Measurements from ENCODE around the gene SCOC. TPM values are rescaled to one million over a fixed set of nuclear protein-coding genes. Genes with fewer than 3 reads are reported as not detected.

SCOC gene
- total RNA-seq, 1 donor from 2014 or later: 55.8 TPM

DNA sequence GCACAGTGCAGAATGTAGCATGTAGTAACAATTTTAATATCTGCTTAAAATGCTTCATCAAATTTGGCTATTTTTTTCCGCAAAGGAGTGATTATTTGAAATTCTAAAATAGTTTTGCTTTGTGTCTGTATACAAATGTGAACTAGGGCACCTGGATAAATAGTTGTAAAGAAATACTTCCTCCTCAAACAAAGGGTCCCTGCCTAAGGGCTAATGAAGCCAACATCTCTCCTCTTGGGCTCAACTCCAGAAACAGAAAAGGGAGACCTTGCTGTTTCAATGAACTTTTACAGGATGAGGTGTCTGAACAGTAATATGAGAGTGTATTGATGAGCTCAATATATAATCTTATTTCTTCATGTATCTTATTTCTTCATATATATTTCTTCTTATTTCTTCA is 30.8 kb upstream of the SCOC start:
- Mint-ChIP-seq H3K9me3 (ENCODE audit: unreplicated experiment) (no peaks in the 10 kb centered on the region), H3K27ac (ENCODE audit: unreplicated experiment) (no peak overlapping the region), H3K4me3 (ENCODE audit: unreplicated experiment) (no peak overlapping the region), H3K4me1 (ENCODE audit: low read depth, unreplicated experiment) (no peaks in the 10 kb centered on the region), H3K36me3 (ENCODE audit: unreplicated experiment) (no peaks in the 10 kb centered on the region), H3K27me3 (ENCODE audit: unreplicated experiment) (peaks cover 3% of the 10 kb centered on the region)
- no peak for DNase-seq
- TF ChIP-seq, protein P1, sequence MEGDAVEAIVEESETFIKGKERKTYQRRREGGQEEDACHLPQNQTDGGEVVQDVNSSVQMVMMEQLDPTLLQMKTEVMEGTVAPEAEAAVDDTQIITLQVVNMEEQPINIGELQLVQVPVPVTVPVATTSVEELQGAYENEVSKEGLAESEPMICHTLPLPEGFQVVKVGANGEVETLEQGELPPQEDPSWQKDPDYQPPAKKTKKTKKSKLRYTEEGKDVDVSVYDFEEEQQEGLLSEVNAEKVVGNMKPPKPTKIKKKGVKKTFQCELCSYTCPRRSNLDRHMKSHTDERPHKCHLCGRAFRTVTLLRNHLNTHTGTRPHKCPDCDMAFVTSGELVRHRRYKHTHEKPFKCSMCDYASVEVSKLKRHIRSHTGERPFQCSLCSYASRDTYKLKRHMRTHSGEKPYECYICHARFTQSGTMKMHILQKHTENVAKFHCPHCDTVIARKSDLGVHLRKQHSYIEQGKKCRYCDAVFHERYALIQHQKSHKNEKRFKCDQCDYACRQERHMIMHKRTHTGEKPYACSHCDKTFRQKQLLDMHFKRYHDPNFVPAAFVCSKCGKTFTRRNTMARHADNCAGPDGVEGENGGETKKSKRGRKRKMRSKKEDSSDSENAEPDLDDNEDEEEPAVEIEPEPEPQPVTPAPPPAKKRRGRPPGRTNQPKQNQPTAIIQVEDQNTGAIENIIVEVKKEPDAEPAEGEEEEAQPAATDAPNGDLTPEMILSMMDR (IDR thresholded peaks at IDR 0.05; ENCODE audit: partially characterized antibody, unreplicated experiment): no peak

- DNase-seq: no peak
- Mint-ChIP-seq H3K36me3 (ENCODE audit: unreplicated experiment) (no peaks in the 10 kb centered on the region), H3K9me3 (ENCODE audit: unreplicated experiment) (no peaks in the 10 kb centered on the region), H3K27me3 (ENCODE audit: unreplicated experiment) (peaks cover 3% of the 10 kb centered on the region), H3K4me1 (ENCODE audit: low read depth, unreplicated experiment) (no peaks in the 10 kb centered on the region), H3K4me3 (ENCODE audit: unreplicated experiment) (no peak overlapping the region), H3K27ac (ENCODE audit: unreplicated experiment) (no peak overlapping the region)
- TF ChIP-seq, protein P1 (IDR thresholded peaks at IDR 0.05; ENCODE audit: partially characterized antibody, unreplicated experiment): no peak
Observed at GRCh38 chr4:140343303-140343702, 30.1 kb upstream of the SCOC start.

DNA sequence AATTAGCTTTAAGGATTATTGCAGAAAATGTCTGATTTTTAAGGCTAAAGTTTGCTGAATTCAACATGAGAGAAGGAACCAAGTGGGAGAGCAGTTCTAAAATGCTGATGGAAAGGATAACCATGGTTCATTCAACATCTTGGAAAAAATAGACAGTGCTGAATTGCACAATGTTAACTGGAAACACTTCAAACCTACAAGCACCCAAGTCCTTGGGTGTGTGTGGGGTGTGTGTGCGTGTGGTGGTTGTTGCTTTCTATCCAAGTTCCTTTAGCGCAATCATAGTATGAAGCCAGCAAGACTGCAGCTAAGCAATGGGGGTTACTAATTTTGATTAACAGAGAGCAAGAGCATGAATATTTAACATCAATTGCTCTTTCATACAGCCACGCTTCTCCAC is 29.3 kb upstream of the SCOC start:
- Mint-ChIP-seq H3K27me3 (ENCODE audit: unreplicated experiment) (peaks cover 3% of the 10 kb centered on the region), H3K36me3 (ENCODE audit: unreplicated experiment) (no peaks in the 10 kb centered on the region), H3K27ac (ENCODE audit: unreplicated experiment) (no peak overlapping the region), H3K4me1 (ENCODE audit: low read depth, unreplicated experiment) (peaks cover 3% of the 10 kb centered on the region), H3K4me3 (ENCODE audit: unreplicated experiment) (no peak overlapping the region), H3K9me3 (ENCODE audit: unreplicated experiment) (no peaks in the 10 kb centered on the region)
- TF ChIP-seq, protein P1 (IDR thresholded peaks at IDR 0.05; ENCODE audit: partially characterized antibody, unreplicated experiment): no peak
- no peak for DNase-seq

GRCh38 chr4:140344621-140345020 is 28.8 kb upstream of the SCOC start:
- Mint-ChIP-seq H3K4me1 (ENCODE audit: low read depth, unreplicated experiment) (peaks cover 7% of the 10 kb centered on the region), H3K27me3 (ENCODE audit: unreplicated experiment) (peaks cover 5% of the 10 kb centered on the region)
- no peak for DNase-seq

DNA sequence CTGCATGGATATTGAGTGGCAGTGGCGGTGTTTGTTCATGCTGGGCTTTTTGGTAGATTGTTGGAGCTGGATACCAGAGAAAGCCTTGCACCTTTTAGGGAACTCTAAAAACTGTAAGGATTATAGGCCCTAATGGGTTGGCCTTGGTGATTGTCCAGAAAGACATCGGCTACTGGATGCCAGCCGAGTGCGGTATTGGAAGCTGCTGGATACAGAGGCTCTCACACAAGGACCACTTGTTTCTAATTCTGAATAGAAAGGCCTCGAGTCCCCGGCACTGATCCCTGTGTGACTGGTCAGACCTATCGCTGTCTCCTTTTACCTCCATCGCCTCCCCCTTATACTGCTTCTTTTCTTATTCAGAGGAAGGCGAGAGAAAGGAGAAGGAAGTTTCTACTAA is 27.3 kb upstream of the SCOC start:
- Mint-ChIP-seq H3K27me3 (ENCODE audit: unreplicated experiment) (peaks cover 7% of the 10 kb centered on the region), H3K4me3 (ENCODE audit: unreplicated experiment) (no peak overlapping the region), H3K27ac (ENCODE audit: unreplicated experiment) (no peak overlapping the region), H3K36me3 (ENCODE audit: unreplicated experiment) (no peaks in the 10 kb centered on the region), H3K9me3 (ENCODE audit: unreplicated experiment) (no peaks in the 10 kb centered on the region), H3K4me1 (ENCODE audit: low read depth, unreplicated experiment) (peaks cover 13% of the 10 kb centered on the region)
- DNase-seq: no peak
- TF ChIP-seq, protein P1 (IDR thresholded peaks at IDR 0.05; ENCODE audit: partially characterized antibody, unreplicated experiment): no peak

More at GRCh38 chr4:140344621-140345020, 28.8 kb upstream of the SCOC start:
- Mint-ChIP-seq H3K9me3 (ENCODE audit: unreplicated experiment) (no peaks in the 10 kb centered on the region), H3K36me3 (ENCODE audit: unreplicated experiment) (no peaks in the 10 kb centered on the region), H3K4me3 (ENCODE audit: unreplicated experiment) (no peak overlapping the region), H3K27ac (ENCODE audit: unreplicated experiment) (no peak overlapping the region)
- TF ChIP-seq, protein P1 (IDR thresholded peaks at IDR 0.05; ENCODE audit: partially characterized antibody, unreplicated experiment): no peak
